Liver (tissue), 9 donors: ENCODE measurements around the gene MB21D2. TPM values are rescaled to one million over a fixed set of nuclear protein-coding genes. Genes with fewer than 3 reads are reported as not detected.
A peak's percentile ranks its signal among the peaks of the same experiment; 100 is the strongest.

Experiments used
- DNase-seq: peaks from one replicate; pipeline ENCODE4 v3.0.0-alpha.2; 2017; ENCODE audit warnings: low spot score
- H3K27ac ChIP-seq, 2 donors: one replicate each; pipeline ENCODE4 v1.7.0; 2013; ENCODE audit warnings: inconsistent platforms in 2 of 2, low read length in 2 of 2, control low read depth in 1 of 2, low read depth in 1 of 2, mild to moderate bottlenecking in 1 of 2
- H3K27me3 ChIP-seq, 4 donors: one replicate each; pipeline versions ENCODE4 v1.6.1 to v1.7.0; 2013; ENCODE audit warnings: low read length in 3 of 4, inconsistent platforms in 1 of 4, mild to moderate bottlenecking in 1 of 4, moderate library complexity in 1 of 4; ENCODE audit not compliant: control insufficient read depth in 4 of 4, insufficient read depth in 4 of 4
- H3K36me3 ChIP-seq, 4 donors: one replicate each; pipeline versions ENCODE4 v1.6.1 to v1.7.0; 2013; ENCODE audit warnings: low read length in 3 of 4, mild to moderate bottlenecking in 3 of 4, low read depth in 1 of 4, moderate library complexity in 1 of 4; ENCODE audit not compliant: control insufficient read depth in 4 of 4, insufficient read depth in 3 of 4
- H3K4me1 ChIP-seq, 4 donors: one replicate each; pipeline versions ENCODE4 v1.6.1 to v1.7.0; 2013; ENCODE audit warnings: low read length in 3 of 4, mild to moderate bottlenecking in 3 of 4, moderate library complexity in 1 of 4; ENCODE audit not compliant: control insufficient read depth in 4 of 4, insufficient read depth in 4 of 4
- H3K4me3 ChIP-seq, 3 donors: one replicate each; pipeline versions ENCODE4 v1.6.1 to v1.7.0; 2013; ENCODE audit warnings: low read length in 3 of 3, control low read depth in 1 of 3, low read depth in 1 of 3, mild to moderate bottlenecking in 1 of 3
- H3K9ac ChIP-seq, 2 donors: one replicate each; pipeline ENCODE4 v1.7.0; 2013; ENCODE audit warnings: low read length in 2 of 2, mild to moderate bottlenecking in 2 of 2, moderate library complexity in 2 of 2, control low read depth in 1 of 2, low read depth in 1 of 2
- H3K9me3 ChIP-seq, 4 donors: one replicate each; pipeline versions ENCODE4 v1.6.1 to v1.7.0; 2013; ENCODE audit warnings: low read length in 3 of 4; ENCODE audit not compliant: control insufficient read depth in 4 of 4
- EGR1 ChIP-seq, 2 donors: IDR thresholded peaks; 2 replicates each; pipeline ENCODE4 v1.6.1; 2016 to 2018; ENCODE audit warnings: antibody characterized with exemption in 2 of 2, low read depth in 2 of 2
- FOXA1 ChIP-seq: IDR thresholded peaks from 2 replicates; pipeline ENCODE4 v1.6.1; 2016; ENCODE audit warnings: antibody characterized with exemption
- FOXA2 ChIP-seq: IDR thresholded peaks from 2 replicates; pipeline ENCODE4 v1.6.1; 2016; ENCODE audit warnings: antibody characterized with exemption
- GABPA ChIP-seq, 2 donors: IDR thresholded peaks in 1 of 2; conservative IDR thresholded peaks in 1 of 2; 2 replicates each; pipeline ENCODE4 v1.6.1; 2016; ENCODE audit warnings: antibody characterized with exemption in 2 of 2, mild to moderate bottlenecking in 1 of 2, moderate library complexity in 1 of 2
- HNF4A ChIP-seq, 2 donors: conservative IDR thresholded peaks; 2 replicates each; pipeline ENCODE4 v1.6.1; 2016; ENCODE audit warnings: antibody characterized with exemption in 2 of 2, mild to moderate bottlenecking in 2 of 2
- HNF4G ChIP-seq: IDR thresholded peaks from 2 replicates; pipeline ENCODE4 v1.6.1; 2016; ENCODE audit warnings: antibody characterized with exemption
- NR2F2 ChIP-seq: IDR thresholded peaks from 2 replicates; pipeline ENCODE4 v1.6.1; 2016; ENCODE audit warnings: antibody characterized with exemption
- RAD21 ChIP-seq, 2 donors: IDR thresholded peaks; 2 replicates each; pipeline ENCODE4 v1.6.1; 2016; ENCODE audit warnings: antibody characterized with exemption in 2 of 2, mild to moderate bottlenecking in 2 of 2
- RXRA ChIP-seq, 2 donors: IDR thresholded peaks; 2 replicates each; pipeline ENCODE4 v1.6.1; 2017 to 2018; ENCODE audit warnings: antibody characterized with exemption in 2 of 2, mild to moderate bottlenecking in 1 of 2
- SP1 ChIP-seq: IDR thresholded peaks from 2 replicates; pipeline ENCODE4 v1.6.1; 2018; ENCODE audit warnings: antibody characterized with exemption, mild to moderate bottlenecking
- YY1 ChIP-seq: IDR thresholded peaks from 2 replicates; pipeline ENCODE4 v1.6.1; 2016; ENCODE audit warnings: antibody characterized with exemption, mild to moderate bottlenecking
- WGBS: extraction: QIAGEN DNeasy Blood & Tissue Kit; methylation state at CpG from one replicate; pipeline ENCODE4 v1.1.7; 2013; 5-methylcytosine and 5-hydroxymethylcytosine counted together
- polyA plus RNA-seq, 2 donors: library from polyadenylated mRNA; stranded (reverse) in 1 of 2; unstranded in 1 of 2; fragments of 200-250 nt in 1 of 2; fragments of >200 nt in 1 of 2; fragmentation: Nextera tagmentation in 1 of 2; extraction: Ambion mirVana in 1 of 2; gene quantifications; one replicate each; pipeline versions ENCODE4 v1.2.1 to v1.2.3, GENCODE V29; 2013 to 2015
- total RNA-seq, 2 donors: library from RNA; depleted of rRNA; stranded (reverse); fragments of >200 nt; gene quantifications; one replicate each; pipeline ENCODE4 v1.2.3, GENCODE V29; 2014
- TF ChIP-seq, protein P1 (sequence below): fragments of 150-350 bp; IDR thresholded peaks from 2 replicates; pipeline ENCODE4 v1.5.1; 2017; ENCODE audit warnings: improper control_type of control experiment, low read depth, low read length; ENCODE audit not compliant: missing input control
- TF ChIP-seq, protein P2 (sequence below): IDR thresholded peaks from 2 replicates; pipeline ENCODE4 v1.6.1; 2016; ENCODE audit warnings: antibody characterized with exemption
- TF ChIP-seq, protein P3 (sequence below): IDR thresholded peaks from 2 replicates; pipeline ENCODE4 v1.6.1; 2016; ENCODE audit warnings: antibody characterized with exemption
- TF ChIP-seq, protein P4 (sequence below): IDR thresholded peaks from 2 replicates; pipeline ENCODE4 v1.6.1; 2016; ENCODE audit warnings: antibody characterized with exemption
- donor health status: healthy.
- donor health status: healthy.
- donor health status: healthy.
- donor health status: healthy.
- donor health status: healthy.

MB21D2 gene
- total and polyA plus RNA-seq, 4 donors = 0.13 to 1.9 (median 0.46) TPM

DNA sequence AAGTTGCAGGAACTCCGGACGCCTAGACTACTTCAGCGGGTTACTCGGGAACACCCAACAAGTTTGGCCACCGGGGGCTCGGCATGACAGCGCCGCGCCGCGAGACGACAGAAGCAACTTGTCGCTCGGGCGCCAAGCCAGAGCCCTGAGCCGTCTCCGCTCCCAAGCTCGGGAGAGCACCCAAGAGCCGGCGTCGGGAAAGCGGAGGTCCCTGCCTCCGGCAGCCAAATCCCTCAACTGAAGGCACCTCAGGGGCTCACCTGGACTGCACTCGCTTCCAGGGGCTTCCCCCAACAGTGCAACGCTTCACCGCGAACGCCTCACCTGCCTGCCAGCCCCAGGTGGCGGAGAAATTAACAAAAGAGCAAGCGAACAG, 640 bp downstream of the MB21D2 start:
- peaks cover 2 to 20% (median 14%) of the 10 kb centered on the region in 4 donors for H3K4me1 ChIP-seq
- WGBS = 1% methylated on average over 30 of the region's 30 CpGs
- TF ChIP-seq HNF4A (conservative IDR thresholded peaks at IDR 0.05) (no peak), RAD21 (IDR thresholded peaks at IDR 0.05) (peak in 1 of 2 donors; percentile 19)
- DNase-seq = peak; percentile 39
- H3K4me3 ChIP-seq = peak overlapping the region; percentile 16 to 75 (median 68)
- no peaks in the 10 kb centered on the region for H3K36me3 ChIP-seq
- H3K9me3 ChIP-seq = no peaks in the 10 kb centered on the region
- peak overlapping the region; percentile 62 to 73 for H3K27ac ChIP-seq
- H3K27me3 ChIP-seq = peaks cover 0 to 7% (median 4%) of the 10 kb centered on the region in 4 donors
- H3K9ac ChIP-seq = peak overlapping the region in 1 of 2 donors; percentile 36

DNA sequence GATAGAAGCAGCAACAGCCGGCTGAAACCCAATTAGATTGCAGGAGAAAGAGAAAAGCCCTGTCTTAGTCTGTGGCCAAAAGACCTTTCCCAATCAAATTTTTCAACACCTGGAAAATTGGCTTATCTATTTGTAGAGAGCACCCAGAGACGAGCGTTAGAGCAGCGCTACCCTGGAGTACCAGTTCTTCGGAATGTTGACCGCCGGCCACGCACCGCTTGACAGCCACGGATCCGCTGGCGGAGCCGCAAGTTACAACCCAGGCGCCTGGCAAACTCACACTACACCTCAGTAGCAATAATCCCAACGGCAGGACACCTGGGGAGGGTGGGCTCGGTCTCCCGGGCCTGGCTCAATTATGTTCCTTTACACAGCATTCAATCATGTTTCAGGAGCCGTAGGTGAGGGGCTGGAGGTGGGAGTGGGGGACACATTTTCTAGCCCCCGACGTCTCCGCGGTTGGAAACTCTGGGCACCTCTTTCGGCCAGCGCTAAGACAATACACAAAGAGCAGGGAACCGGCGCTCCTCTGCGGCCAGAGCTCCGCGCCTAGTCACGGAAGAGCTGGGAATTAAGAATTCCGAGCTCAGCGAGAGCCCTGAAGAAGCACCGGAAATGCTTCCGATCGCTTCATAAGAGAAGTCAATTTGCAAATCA, 1.2 kb downstream of the MB21D2 start:
- no peaks in the 10 kb centered on the region for H3K9me3 ChIP-seq
- peak overlapping the region; percentile 16 to 75 (median 68) for H3K4me3 ChIP-seq
- 4% methylated on average over 35 of the region's 35 CpGs for WGBS
- no peaks in the 10 kb centered on the region for H3K36me3 ChIP-seq
- peaks cover 0 to 10% (median 6%) of the 10 kb centered on the region in 4 donors for H3K27me3 ChIP-seq
- DNase-seq = no peak
- TF ChIP-seq, protein P1, sequence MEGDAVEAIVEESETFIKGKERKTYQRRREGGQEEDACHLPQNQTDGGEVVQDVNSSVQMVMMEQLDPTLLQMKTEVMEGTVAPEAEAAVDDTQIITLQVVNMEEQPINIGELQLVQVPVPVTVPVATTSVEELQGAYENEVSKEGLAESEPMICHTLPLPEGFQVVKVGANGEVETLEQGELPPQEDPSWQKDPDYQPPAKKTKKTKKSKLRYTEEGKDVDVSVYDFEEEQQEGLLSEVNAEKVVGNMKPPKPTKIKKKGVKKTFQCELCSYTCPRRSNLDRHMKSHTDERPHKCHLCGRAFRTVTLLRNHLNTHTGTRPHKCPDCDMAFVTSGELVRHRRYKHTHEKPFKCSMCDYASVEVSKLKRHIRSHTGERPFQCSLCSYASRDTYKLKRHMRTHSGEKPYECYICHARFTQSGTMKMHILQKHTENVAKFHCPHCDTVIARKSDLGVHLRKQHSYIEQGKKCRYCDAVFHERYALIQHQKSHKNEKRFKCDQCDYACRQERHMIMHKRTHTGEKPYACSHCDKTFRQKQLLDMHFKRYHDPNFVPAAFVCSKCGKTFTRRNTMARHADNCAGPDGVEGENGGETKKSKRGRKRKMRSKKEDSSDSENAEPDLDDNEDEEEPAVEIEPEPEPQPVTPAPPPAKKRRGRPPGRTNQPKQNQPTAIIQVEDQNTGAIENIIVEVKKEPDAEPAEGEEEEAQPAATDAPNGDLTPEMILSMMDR = no peak
- TF ChIP-seq HNF4G = no peak
- no peak for TF ChIP-seq NR2F2
- TF ChIP-seq, protein P2, sequence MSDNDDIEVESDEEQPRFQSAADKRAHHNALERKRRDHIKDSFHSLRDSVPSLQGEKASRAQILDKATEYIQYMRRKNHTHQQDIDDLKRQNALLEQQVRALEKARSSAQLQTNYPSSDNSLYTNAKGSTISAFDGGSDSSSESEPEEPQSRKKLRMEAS = no peak
- TF ChIP-seq SP1 = no peak
- no peak for TF ChIP-seq YY1
- TF ChIP-seq GABPA (IDR thresholded peaks at IDR 0.05 in 1 of 2, conservative IDR thresholded peaks at IDR 0.05 in 1 of 2) = no peak
- TF ChIP-seq FOXA2 = no peak
- no peak overlapping the region for H3K9ac ChIP-seq
- peaks cover 2 to 20% (median 14%) of the 10 kb centered on the region in 4 donors for H3K4me1 ChIP-seq
- peak overlapping the region; percentile 62 to 73 for H3K27ac ChIP-seq

DNA sequence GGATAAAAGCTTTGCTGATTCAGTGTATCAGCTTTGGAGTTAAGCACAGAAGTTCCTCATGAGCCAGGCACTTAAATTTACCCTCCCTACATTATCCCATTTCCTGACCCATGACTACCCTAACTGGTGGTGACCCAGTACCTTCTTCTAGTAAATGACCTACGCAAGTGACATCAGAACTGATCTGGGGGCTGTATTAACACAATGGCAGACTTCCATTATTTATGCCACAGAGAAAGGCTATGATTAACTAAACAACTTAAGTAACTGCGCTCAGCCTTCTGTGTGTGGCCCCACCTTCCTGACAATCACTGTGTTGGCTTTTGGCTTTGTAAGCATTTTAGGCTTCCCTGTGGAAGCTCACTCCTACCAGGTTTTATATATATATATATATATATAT, 1.9 kb downstream of the MB21D2 start:
- Histone ChIP-seq H3K27me3 (peaks cover 0 to 11% (median 6%) of the 10 kb centered on the region in 4 donors), H3K4me1 (peaks cover 2 to 20% (median 14%) of the 10 kb centered on the region in 4 donors), H3K36me3 (no peaks in the 10 kb centered on the region), H3K27ac (no peak overlapping the region), H3K4me3 (no peak overlapping the region), H3K9me3 (no peaks in the 10 kb centered on the region), H3K9ac (no peak overlapping the region)
- no peak for DNase-seq
- 78% methylated on average over 2 of the region's 2 CpGs for WGBS
- TF ChIP-seq FOXA2 (no peak), RXRA (IDR thresholded peaks at IDR 0.05) (no peak), EGR1 (IDR thresholded peaks at IDR 0.05; ENCODE audit: low read depth in 2 of 2) (no peak), FOXA1 (no peak), GABPA (IDR thresholded peaks at IDR 0.05 in 1 of 2, conservative IDR thresholded peaks at IDR 0.05 in 1 of 2) (no peak)
- TF ChIP-seq, protein P3, sequence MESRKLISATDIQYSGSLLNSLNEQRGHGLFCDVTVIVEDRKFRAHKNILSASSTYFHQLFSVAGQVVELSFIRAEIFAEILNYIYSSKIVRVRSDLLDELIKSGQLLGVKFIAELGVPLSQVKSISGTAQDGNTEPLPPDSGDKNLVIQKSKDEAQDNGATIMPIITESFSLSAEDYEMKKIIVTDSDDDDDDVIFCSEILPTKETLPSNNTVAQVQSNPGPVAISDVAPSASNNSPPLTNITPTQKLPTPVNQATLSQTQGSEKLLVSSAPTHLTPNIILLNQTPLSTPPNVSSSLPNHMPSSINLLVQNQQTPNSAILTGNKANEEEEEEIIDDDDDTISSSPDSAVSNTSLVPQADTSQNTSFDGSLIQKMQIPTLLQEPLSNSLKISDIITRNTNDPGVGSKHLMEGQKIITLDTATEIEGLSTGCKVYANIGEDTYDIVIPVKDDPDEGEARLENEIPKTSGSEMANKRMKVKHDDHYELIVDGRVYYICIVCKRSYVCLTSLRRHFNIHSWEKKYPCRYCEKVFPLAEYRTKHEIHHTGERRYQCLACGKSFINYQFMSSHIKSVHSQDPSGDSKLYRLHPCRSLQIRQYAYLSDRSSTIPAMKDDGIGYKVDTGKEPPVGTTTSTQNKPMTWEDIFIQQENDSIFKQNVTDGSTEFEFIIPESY = no peak
- TF ChIP-seq, protein P4, sequence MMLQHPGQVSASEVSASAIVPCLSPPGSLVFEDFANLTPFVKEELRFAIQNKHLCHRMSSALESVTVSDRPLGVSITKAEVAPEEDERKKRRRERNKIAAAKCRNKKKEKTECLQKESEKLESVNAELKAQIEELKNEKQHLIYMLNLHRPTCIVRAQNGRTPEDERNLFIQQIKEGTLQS = no peak
- TF ChIP-seq, protein P1 = no peak
